ENCODE measurements around the gene CNDP1. TPM values are rescaled to one million over a fixed set of nuclear protein-coding genes. Genes with fewer than 3 reads are reported as not detected.

CNDP1 gene
- total RNA-seq, 1 experiment from 2014 or later = not detected

DNA sequence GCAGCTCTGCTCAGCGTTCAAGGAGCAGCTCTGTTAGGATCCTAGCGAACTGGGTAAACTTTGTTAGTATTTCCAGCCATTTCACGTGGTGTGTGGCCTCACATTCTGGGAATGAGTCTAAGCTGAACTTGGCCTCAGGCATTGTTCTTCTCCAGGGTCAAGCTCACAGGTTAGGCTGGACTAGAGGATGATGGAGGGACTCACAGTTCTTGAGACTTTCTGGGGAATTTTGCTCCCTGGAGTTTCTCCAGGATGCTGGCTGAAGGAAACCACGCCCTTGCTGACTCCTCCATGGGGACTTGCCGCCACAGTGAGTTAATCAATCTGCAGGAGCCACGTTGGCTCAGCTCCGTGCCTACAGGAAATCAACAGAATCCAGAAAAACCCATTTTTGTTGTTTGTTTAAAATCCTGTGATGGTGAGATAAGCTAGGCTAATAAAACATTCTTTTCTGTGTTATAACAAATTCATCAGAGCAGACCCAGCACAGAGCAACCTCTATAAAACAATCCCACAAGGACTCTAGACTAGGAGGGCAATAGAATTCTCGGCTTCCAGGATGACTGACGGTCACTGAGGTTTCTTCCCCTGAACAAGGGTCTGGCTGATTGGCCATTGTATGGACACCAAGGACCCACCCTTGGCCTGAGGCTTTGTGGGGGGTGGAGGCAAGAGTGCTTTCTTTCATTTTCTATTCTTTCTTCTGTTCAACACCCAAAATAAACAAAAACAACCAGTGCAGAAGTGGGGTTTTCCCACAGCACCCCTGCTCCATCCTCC is 12.6 kb downstream of the CNDP1 start:
- H3K9me3 Mint-ChIP-seq (ENCODE audit: unreplicated experiment) = peaks cover 10% of the 10 kb centered on the region

DNA sequence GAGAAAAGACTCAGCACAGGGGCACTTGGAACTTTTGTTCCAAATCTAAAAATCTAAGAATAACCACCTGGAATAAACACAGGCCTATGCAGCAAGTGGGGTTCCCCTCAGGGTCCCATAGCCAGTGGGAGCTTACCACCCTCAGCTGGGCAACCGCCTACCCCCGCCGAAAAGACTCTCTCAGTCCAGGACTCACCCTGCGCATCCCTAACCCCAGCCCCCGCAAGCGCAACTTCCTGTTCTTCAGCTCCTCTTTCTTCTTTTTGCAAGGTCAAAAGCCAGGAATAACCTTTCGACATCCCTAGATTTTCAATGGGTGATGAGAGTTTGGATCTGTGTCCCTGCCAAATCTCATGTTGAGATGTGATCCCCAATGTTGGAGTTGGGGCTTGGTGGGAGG is 13.6 kb downstream of the CNDP1 start:
- TF ChIP-seq, protein P1, sequence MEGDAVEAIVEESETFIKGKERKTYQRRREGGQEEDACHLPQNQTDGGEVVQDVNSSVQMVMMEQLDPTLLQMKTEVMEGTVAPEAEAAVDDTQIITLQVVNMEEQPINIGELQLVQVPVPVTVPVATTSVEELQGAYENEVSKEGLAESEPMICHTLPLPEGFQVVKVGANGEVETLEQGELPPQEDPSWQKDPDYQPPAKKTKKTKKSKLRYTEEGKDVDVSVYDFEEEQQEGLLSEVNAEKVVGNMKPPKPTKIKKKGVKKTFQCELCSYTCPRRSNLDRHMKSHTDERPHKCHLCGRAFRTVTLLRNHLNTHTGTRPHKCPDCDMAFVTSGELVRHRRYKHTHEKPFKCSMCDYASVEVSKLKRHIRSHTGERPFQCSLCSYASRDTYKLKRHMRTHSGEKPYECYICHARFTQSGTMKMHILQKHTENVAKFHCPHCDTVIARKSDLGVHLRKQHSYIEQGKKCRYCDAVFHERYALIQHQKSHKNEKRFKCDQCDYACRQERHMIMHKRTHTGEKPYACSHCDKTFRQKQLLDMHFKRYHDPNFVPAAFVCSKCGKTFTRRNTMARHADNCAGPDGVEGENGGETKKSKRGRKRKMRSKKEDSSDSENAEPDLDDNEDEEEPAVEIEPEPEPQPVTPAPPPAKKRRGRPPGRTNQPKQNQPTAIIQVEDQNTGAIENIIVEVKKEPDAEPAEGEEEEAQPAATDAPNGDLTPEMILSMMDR (IDR thresholded peaks at IDR 0.05; ENCODE audit: unreplicated experiment) = no peak
- ChIA-PET CTCF (interaction anchor here (0.6 to 6.2 kb wide), 6 partner anchors 39 to 226 kb away, joined by 3 to 36 read pairs (median 3); no protein-coding TSS in a partner anchor), POLR2A (interaction anchor here (0.6 to 2.0 kb wide), 2 partner anchors 52 kb away, joined by 3 to 8 read pairs; partner anchors contain the start of gene CNDP2)
- Mint-ChIP-seq H3K27ac (ENCODE audit: low read depth, unreplicated experiment) (no peak overlapping the region), H3K27me3 (ENCODE audit: insufficient read depth, unreplicated experiment) (peaks cover 1% of the 10 kb centered on the region), H3K4me3 (ENCODE audit: unreplicated experiment) (no peak overlapping the region), H3K36me3 (ENCODE audit: insufficient read depth, unreplicated experiment) (no peaks in the 10 kb centered on the region), H3K4me1 (ENCODE audit: insufficient read depth, unreplicated experiment) (peaks cover 11% of the 10 kb centered on the region), H3K9me3 (ENCODE audit: unreplicated experiment) (peaks cover 10% of the 10 kb centered on the region)
- BruUV-seq (replicated peaks) = no TSS peak
- DNase-seq (ENCODE audit: unreplicated experiment) = no peak
- intact Hi-C loops (cut with micrococcal nuclease) = no loop called here

More for the DNA sequence above, 12.6 kb downstream of the CNDP1 start:
- CTCF ChIA-PET = interaction anchor here (0.7 to 6.2 kb wide), 5 partner anchors 10 to 205 kb away, joined by 3 to 36 read pairs (median 4); no protein-coding TSS in a partner anchor
- H3K4me1 Mint-ChIP-seq (ENCODE audit: insufficient read depth, unreplicated experiment) = peaks cover 20% of the 10 kb centered on the region
- H3K4me3 Mint-ChIP-seq (ENCODE audit: unreplicated experiment) = no peak overlapping the region
- intact Hi-C loops (cut with micrococcal nuclease) = no loop called here
- POLR2A ChIA-PET = interaction anchor here (2.0 kb wide), 1 partner anchor 51 kb away, joined by 8 read pairs; the partner anchor contains the start of gene CNDP2
- no peaks in the 10 kb centered on the region for H3K27me3 Mint-ChIP-seq (ENCODE audit: insufficient read depth, unreplicated experiment)
- H3K27ac Mint-ChIP-seq (ENCODE audit: low read depth, unreplicated experiment) = no peak overlapping the region
- TF ChIP-seq, protein P1 (IDR thresholded peaks at IDR 0.05; ENCODE audit: unreplicated experiment) = no peak
- no peaks in the 10 kb centered on the region for H3K36me3 Mint-ChIP-seq (ENCODE audit: insufficient read depth, unreplicated experiment)
- BruUV-seq (replicated peaks) = no TSS peak
- DNase-seq (ENCODE audit: unreplicated experiment) = peak; percentile 33

DNA sequence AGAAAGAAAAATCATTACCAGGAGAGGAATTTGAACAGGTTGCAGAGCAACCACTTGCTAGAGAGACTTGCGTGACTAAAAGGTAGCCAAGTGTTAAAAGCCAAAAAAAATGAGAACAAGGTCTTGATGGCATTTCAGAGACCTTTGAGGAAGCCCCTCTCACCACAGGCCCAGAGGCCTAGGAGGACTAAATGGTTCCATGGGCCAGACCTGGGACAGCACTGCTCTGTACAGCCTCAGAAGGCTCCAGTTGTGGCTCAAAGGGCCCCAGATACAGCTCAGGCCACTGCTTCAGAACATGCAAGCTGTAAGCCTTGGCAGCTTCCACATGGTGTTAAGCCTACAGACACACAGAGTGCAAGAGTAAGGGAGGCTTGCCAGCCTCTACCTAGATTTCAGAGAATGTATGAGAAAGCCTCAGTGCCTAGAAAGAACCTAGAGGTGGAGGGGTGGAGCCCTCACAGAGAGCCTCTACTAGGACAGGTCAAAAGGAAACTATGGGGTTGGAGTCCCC is 15.3 kb downstream of the CNDP1 start:
- TF ChIP-seq, protein P1 (IDR thresholded peaks at IDR 0.05; ENCODE audit: unreplicated experiment) = no peak
- ChIA-PET CTCF (interaction anchor here (0.6 to 6.2 kb wide), 9 partner anchors 17 to 396 kb away, joined by 3 to 36 read pairs (median 4); no protein-coding TSS in a partner anchor), POLR2A (no interaction called here)
- peaks cover 19% of the 10 kb centered on the region for H3K27me3 Mint-ChIP-seq (ENCODE audit: insufficient read depth, unreplicated experiment)
- BruUV-seq (replicated peaks) = no TSS peak
- H3K36me3 Mint-ChIP-seq (ENCODE audit: insufficient read depth, unreplicated experiment) = no peaks in the 10 kb centered on the region
- peaks cover 10% of the 10 kb centered on the region for H3K9me3 Mint-ChIP-seq (ENCODE audit: unreplicated experiment)
- no peak for DNase-seq (ENCODE audit: unreplicated experiment)
- H3K4me3 Mint-ChIP-seq (ENCODE audit: unreplicated experiment) = no peak overlapping the region
- H3K27ac Mint-ChIP-seq (ENCODE audit: low read depth, unreplicated experiment) = no peak overlapping the region
- intact Hi-C loops (cut with micrococcal nuclease) = no loop called here
- H3K4me1 Mint-ChIP-seq (ENCODE audit: insufficient read depth, unreplicated experiment) = peaks cover 10% of the 10 kb centered on the region

DNA sequence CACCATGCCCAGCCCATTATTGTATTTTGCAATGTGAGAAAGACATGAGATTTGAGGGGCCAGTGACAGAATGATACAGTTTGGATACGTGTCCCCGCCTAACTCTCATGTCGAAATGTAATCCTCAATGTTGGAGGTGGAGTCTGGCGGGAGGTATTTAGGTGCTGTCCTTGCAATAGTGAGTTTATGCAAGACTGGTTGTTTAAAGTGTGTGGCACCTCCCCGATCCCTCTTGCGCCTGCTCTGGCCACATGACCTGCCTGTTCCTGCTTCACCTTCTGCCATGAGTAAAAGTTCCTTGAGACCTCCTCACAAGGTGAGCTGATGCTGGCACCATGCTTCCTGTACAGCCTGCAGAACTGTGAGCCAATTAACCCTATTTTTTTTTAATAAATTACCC is 16.6 kb downstream of the CNDP1 start:
- DNase-seq (ENCODE audit: unreplicated experiment) = no peak
- H3K9me3 Mint-ChIP-seq (ENCODE audit: unreplicated experiment) = peaks cover 10% of the 10 kb centered on the region
- BruUV-seq (replicated peaks) = no TSS peak
- H3K27ac Mint-ChIP-seq (ENCODE audit: low read depth, unreplicated experiment) = no peak overlapping the region
- TF ChIP-seq, protein P1 (IDR thresholded peaks at IDR 0.05; ENCODE audit: unreplicated experiment) = no peak
- H3K27me3 Mint-ChIP-seq (ENCODE audit: insufficient read depth, unreplicated experiment) = peaks cover 28% of the 10 kb centered on the region
- peaks cover 10% of the 10 kb centered on the region for H3K4me1 Mint-ChIP-seq (ENCODE audit: insufficient read depth, unreplicated experiment)
- ChIA-PET CTCF (interaction anchor here (0.6 to 6.2 kb wide), 19 partner anchors 13 to 358 kb away, joined by 3 to 87 read pairs (median 6); partner anchors contain the start of gene CNDP2), POLR2A (interaction anchor here (0.5 to 1.4 kb wide), 4 partner anchors 31 to 154 kb away, joined by 3 to 7 read pairs (median 4); partner anchors contain the start of gene CNDP2)
- intact Hi-C loops (cut with micrococcal nuclease) = no loop called here
- no peak overlapping the region for H3K4me3 Mint-ChIP-seq (ENCODE audit: unreplicated experiment)
- H3K36me3 Mint-ChIP-seq (ENCODE audit: insufficient read depth, unreplicated experiment) = no peaks in the 10 kb centered on the region

All from MCF 10A (cell line).